ENCODE data around the gene INTS1.

Gene INTS1

GRCh38 chr7:1525409-1525808 lies 21.2 kb upstream of the INTS1 start:
- TF ChIP-seq TAF1 (IDR thresholded peaks at IDR 0.05; ENCODE audit: borderline replicate concordance, insufficient read depth, low read length), result no peak
- TF ChIP-seq SIN3A (IDR thresholded peaks at IDR 0.05; ENCODE audit: borderline replicate concordance, insufficient read depth, low read length), result no peak
- TF ChIP-seq, protein P1, sequence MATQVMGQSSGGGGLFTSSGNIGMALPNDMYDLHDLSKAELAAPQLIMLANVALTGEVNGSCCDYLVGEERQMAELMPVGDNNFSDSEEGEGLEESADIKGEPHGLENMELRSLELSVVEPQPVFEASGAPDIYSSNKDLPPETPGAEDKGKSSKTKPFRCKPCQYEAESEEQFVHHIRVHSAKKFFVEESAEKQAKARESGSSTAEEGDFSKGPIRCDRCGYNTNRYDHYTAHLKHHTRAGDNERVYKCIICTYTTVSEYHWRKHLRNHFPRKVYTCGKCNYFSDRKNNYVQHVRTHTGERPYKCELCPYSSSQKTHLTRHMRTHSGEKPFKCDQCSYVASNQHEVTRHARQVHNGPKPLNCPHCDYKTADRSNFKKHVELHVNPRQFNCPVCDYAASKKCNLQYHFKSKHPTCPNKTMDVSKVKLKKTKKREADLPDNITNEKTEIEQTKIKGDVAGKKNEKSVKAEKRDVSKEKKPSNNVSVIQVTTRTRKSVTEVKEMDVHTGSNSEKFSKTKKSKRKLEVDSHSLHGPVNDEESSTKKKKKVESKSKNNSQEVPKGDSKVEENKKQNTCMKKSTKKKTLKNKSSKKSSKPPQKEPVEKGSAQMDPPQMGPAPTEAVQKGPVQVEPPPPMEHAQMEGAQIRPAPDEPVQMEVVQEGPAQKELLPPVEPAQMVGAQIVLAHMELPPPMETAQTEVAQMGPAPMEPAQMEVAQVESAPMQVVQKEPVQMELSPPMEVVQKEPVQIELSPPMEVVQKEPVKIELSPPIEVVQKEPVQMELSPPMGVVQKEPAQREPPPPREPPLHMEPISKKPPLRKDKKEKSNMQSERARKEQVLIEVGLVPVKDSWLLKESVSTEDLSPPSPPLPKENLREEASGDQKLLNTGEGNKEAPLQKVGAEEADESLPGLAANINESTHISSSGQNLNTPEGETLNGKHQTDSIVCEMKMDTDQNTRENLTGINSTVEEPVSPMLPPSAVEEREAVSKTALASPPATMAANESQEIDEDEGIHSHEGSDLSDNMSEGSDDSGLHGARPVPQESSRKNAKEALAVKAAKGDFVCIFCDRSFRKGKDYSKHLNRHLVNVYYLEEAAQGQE (IDR thresholded peaks at IDR 0.05; ENCODE audit: insufficient read depth in 1 of 2, low read depth in 2 of 2, low read length in 2 of 2), result no peak

DNA sequence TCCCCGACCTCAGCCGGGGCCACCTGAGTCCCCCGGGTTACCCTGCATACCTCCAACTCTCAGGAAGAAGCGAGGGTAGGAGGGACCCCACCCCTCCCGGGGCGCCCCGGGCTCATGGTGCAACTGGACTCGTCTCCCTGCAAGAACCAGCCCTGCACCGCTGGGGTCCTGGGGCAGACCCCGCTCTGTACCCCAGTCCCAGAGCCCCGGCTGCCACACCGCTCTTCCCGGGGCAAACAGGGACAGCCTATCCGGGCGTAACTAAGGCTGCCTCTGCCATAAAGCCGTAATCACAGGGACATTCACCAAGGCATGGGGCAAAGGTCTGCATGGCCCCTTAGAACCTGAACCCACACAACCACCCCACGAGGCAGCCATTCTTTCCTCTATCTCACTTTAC lies 19.7 kb upstream of the INTS1 start:
- TF ChIP-seq TAF1 (IDR thresholded peaks at IDR 0.05; ENCODE audit: borderline replicate concordance, insufficient read depth, low read length) (no peak), FOXP2 (optimal IDR thresholded peaks at IDR 0.05; ENCODE audit: borderline replicate concordance, extremely low read depth, extremely low read length, insufficient read depth) (no peak), POLR2AphosphoS5 (IDR thresholded peaks at IDR 0.05; ENCODE audit: low read depth, low read length) (no peak), SIN3A (IDR thresholded peaks at IDR 0.05; ENCODE audit: borderline replicate concordance, insufficient read depth, low read length) (no peak)
- TF ChIP-seq, protein P1 (IDR thresholded peaks at IDR 0.05; ENCODE audit: insufficient read depth in 1 of 2, low read depth in 2 of 2, low read length in 2 of 2), result no peak

- TF ChIP-seq FOXP2 (optimal IDR thresholded peaks at IDR 0.05; ENCODE audit: borderline replicate concordance, extremely low read depth, extremely low read length, insufficient read depth) (no peak), SIN3A (IDR thresholded peaks at IDR 0.05; ENCODE audit: borderline replicate concordance, insufficient read depth, low read length) (no peak), TAF1 (IDR thresholded peaks at IDR 0.05; ENCODE audit: borderline replicate concordance, insufficient read depth, low read length) (no peak), POLR2AphosphoS5 (IDR thresholded peaks at IDR 0.05; ENCODE audit: low read depth, low read length) (no peak)
- TF ChIP-seq, protein P1 (IDR thresholded peaks at IDR 0.05; ENCODE audit: insufficient read depth in 1 of 2, low read depth in 2 of 2, low read length in 2 of 2), result no peak
These were observed 19.0 kb upstream of the INTS1 start for GRCh38 chr7:1523208-1523607.

DNA sequence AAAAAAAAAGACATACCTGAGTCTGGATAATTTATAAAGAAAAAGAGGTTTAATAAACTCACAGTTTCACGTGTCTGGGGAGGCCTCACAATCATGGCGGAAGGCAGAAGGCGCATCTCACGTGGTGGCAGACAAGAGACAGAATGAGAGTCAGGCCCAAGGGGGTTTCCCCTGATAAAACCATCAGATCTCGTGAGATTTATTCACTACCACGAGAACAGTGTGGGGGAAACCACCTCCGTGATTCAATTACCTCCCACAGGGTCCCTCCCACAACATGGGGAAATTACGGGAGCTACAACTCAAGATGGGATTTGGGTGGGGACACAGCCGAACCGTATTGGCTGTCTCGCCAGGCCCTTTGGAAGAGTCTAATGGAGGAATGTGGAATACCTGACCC lies 17.3 kb upstream of the INTS1 start:
- TF ChIP-seq SIN3A (IDR thresholded peaks at IDR 0.05; ENCODE audit: borderline replicate concordance, insufficient read depth, low read length) (no peak), POLR2AphosphoS5 (IDR thresholded peaks at IDR 0.05; ENCODE audit: low read depth, low read length) (no peak), TAF1 (IDR thresholded peaks at IDR 0.05; ENCODE audit: borderline replicate concordance, insufficient read depth, low read length) (no peak), FOXP2 (optimal IDR thresholded peaks at IDR 0.05; ENCODE audit: borderline replicate concordance, extremely low read depth, extremely low read length, insufficient read depth) (no peak)
- TF ChIP-seq, protein P1 (IDR thresholded peaks at IDR 0.05; ENCODE audit: insufficient read depth in 1 of 2, low read depth in 2 of 2, low read length in 2 of 2), result no peak

All from PFSK-1 (cell line).